AML-193 (cell line): ENCODE measurements around the gene SLIT3.

Source experiments
- DNase-seq, 2 experiments: peaks; one replicate each; lab custom pipeline; 2025; lab: John Stamatoyannopoulos, UW

SLIT3 gene

DNA sequence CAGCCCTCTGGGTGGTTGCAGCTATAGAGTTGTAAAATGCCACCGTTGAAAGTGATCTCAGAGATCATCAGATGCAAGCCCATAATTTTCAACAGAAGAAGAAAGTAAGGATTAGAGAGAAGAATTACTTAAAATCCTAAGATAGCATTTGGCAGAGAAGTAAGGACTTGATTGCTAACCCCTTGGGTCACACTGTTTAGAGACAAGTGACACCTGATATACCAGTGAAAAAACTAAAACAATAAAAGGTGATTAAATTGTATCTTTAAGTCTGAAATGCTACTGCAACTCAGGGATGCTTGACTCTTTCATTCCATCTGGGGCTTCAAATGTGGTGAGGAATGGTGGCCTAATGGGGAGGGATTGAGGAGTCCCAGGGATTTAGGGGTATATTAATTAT is 440.9 kb downstream of the SLIT3 start:
- DNase-seq = no peak

GRCh38 chr5:168859471-168859870 is 441.5 kb downstream of the SLIT3 start:
- no peak for DNase-seq

DNA sequence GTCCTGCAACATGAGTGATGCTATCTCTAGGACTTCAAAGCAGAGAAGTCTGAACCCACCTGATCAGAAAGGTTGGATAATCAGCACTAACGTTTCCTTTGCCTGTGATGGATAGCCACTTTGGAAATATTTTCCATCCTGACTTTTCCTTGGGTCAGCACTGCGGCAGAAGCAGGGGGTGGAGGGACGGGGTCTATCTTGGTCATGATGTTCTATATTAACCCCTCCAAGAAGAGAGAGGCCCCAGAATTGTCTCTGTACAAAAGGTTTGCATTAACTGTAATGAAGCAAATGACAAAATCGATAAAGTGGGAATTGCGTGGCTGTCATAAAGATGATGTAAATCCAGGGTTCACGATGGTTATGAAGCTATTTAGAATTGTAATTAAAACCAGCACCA is 441.9 kb downstream of the SLIT3 start:
- no peak for DNase-seq

- no peak for DNase-seq
Observed at GRCh38 chr5:168858371-168858770, 442.6 kb downstream of the SLIT3 start.

DNA sequence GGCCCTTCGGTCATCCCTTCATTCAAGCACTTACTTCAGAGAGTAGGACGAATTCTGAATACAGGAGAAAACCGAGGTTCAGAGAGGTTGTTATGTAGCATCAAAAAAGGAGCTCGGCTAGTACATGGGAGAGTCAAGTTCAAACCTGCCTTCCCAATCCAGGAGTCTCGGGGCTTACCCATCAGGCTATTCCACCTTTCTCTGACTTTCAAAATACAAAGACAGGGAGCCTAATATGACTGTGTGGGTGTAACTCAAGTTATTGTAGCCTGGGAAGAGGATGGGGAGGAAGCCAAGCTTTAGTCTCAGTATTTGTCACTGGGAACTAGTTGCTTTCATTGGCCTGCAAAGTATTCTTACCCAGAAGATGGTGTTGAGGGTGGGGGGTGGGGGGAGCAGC is 447.0 kb downstream of the SLIT3 start:
- no peak for DNase-seq

GRCh38 chr5:168852329-168852728 is 448.6 kb downstream of the SLIT3 start:
- no peak for DNase-seq

- no peak for DNase-seq
Observed at GRCh38 chr5:168851902-168852321, 449.0 kb downstream of the SLIT3 start.

- no peak for DNase-seq
Observed at GRCh38 chr5:168850683-168851082, 450.3 kb downstream of the SLIT3 start.

DNA sequence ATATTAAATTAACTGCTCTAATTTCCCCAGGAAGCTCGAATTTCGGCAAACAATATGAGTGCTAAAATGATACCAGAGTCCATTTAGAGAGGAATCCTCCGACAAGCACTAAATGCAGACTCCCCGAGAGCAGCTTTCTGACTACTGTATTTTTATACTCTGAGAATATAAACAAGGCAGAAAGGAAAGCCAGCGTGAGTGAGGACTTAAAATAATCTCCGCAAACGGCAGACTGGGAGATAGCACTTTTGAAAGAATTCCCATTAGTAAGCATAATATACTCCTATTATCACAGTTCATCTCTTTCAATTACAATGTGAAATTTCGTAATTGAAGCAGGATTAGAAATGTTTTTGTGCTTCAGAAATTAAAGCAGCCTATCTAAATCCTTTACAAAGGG is 452.4 kb downstream of the SLIT3 start:
- no peak for DNase-seq

- no peak for DNase-seq
Observed at GRCh38 chr5:168847511-168848073, 453.3 kb downstream of the SLIT3 start.

GRCh38 chr5:168844922-168845296 is 456.0 kb downstream of the SLIT3 start:
- DNase-seq = no peak

- DNase-seq = no peak
Observed at GRCh38 chr5:168844016-168844921, 456.7 kb downstream of the SLIT3 start.

- DNase-seq = no peak
Observed at GRCh38 chr5:168843277-168844015, 457.5 kb downstream of the SLIT3 start.

DNA sequence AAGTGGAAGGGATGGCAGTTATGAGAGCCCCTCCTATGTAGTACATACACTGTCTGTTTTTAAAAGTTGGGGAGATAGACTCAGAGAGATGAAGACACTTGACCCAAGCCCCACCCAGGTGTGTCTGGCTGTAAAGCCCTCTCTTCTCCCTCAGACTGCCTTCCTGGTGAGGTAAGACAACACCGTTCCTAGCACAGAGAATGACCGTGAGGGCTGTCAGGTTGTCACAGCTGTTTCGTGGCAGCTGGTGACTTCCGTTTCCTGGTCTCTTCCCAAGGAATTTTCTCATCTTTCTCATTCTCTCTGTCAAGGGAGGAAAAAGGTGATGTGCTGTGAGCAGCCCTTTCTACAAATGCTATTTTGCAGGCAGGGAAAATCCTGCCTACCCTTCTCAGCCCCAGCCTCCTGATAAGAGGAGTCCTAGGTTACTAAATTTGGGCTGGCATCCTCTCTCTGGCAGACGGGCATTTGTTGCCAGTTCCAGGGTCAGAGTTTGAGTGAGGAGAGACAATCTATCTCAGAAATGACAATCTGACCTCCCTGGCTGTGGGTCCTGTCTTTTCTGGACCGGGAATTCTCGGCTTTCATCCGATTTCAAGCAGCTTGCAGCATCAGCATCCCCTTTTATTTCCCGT is 458.3 kb downstream of the SLIT3 start:
- DNase-seq = no peak

GRCh38 chr5:168837852-168838251 is 463.1 kb downstream of the SLIT3 start:
- DNase-seq = no peak

- no peak for DNase-seq
Observed at GRCh38 chr5:168836603-168837231, 464.2 kb downstream of the SLIT3 start.

- DNase-seq = no peak
Observed at GRCh38 chr5:168833936-168834335, 467.0 kb downstream of the SLIT3 start.

- no peak for DNase-seq
Observed at GRCh38 chr5:168833383-168833782, 467.6 kb downstream of the SLIT3 start.

- no peak for DNase-seq
Observed at GRCh38 chr5:168832308-168832707, 468.6 kb downstream of the SLIT3 start.

- DNase-seq = no peak
Observed at GRCh38 chr5:168831383-168831782, 469.6 kb downstream of the SLIT3 start.

GRCh38 chr5:168830833-168831232 is 470.1 kb downstream of the SLIT3 start:
- no peak for DNase-seq

DNA sequence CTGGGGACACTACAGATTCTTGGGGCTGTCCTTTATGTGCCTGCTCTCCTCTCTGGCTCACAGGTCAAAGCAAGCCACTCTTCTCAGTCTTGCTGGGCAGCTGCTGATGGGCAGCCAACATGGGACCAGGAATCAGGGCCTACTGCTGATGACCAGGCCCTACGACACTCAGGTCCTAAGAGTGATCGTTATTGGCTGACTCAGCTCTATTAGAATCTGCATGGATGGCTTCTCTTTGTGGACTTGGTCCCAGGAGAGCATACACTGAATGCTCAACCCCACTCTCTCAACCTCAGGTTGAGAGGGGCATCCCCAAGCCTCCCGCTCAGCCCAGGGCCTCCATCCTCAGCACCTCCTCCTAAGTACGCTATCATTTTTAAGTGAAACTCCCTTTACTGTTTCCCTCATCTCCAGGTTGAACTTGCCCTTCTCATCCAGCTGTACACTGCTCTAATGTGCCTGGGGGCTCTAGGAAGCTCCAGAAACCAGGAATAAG is 471.0 kb downstream of the SLIT3 start:
- no peak for DNase-seq
